Measurements from ENCODE around the gene SLC6A4. TPM values are rescaled to one million over a fixed set of nuclear protein-coding genes. Genes with fewer than 3 reads are reported as not detected.
"Not testable (repeated sequence)": the region's sequence is repeated elsewhere in the genome, so short reads cannot be mapped to it uniquely, and the experiment has no call there.

Gene SLC6A4
- total RNA-seq, 1 experiment from 2014 or later: not detected

- DNase-seq (ENCODE audit: low spot score): no peak
Measured at GRCh38 chr17:30219833-30220232, 15.7 kb downstream of the SLC6A4 start.

- no peak for DNase-seq (ENCODE audit: low spot score)
Measured at GRCh38 chr17:30219315-30219714, 16.2 kb downstream of the SLC6A4 start.

GRCh38 chr17:30218799-30219198 is 16.7 kb downstream of the SLC6A4 start:
- no peak for DNase-seq (ENCODE audit: low spot score)

- DNase-seq (ENCODE audit: low spot score): no peak
Measured at GRCh38 chr17:30217746-30218245, 17.7 kb downstream of the SLC6A4 start.

GRCh38 chr17:30217054-30217453 is 18.4 kb downstream of the SLC6A4 start:
- no peak for DNase-seq (ENCODE audit: low spot score)

GRCh38 chr17:30212750-30213149 is 22.7 kb downstream of the SLC6A4 start:
- DNase-seq (ENCODE audit: low spot score): no peak

- DNase-seq (ENCODE audit: low spot score): no peak
Measured at GRCh38 chr17:30211371-30211770, 24.1 kb downstream of the SLC6A4 start.

GRCh38 chr17:30210901-30211300 is 24.6 kb downstream of the SLC6A4 start:
- no peak for DNase-seq (ENCODE audit: low spot score)

- no peak for DNase-seq (ENCODE audit: low spot score)
Measured at GRCh38 chr17:30210366-30210765, 25.1 kb downstream of the SLC6A4 start.

- no peak for DNase-seq (ENCODE audit: low spot score)
Measured at GRCh38 chr17:30209930-30210329, 25.6 kb downstream of the SLC6A4 start.

GRCh38 chr17:30208214-30208613 is 27.3 kb downstream of the SLC6A4 start:
- no peak for DNase-seq (ENCODE audit: low spot score)

GRCh38 chr17:30207655-30208054 is 27.8 kb downstream of the SLC6A4 start:
- no peak for DNase-seq (ENCODE audit: low spot score)

GRCh38 chr17:30203471-30203981 is 32.0 kb downstream of the SLC6A4 start:
- no peak for DNase-seq (ENCODE audit: low spot score)

GRCh38 chr17:30200656-30201055 is 34.8 kb downstream of the SLC6A4 start:
- DNase-seq (ENCODE audit: low spot score): not testable (repeated sequence)

GRCh38 chr17:30200106-30200505 is 35.4 kb downstream of the SLC6A4 start:
- no peak for DNase-seq (ENCODE audit: low spot score)

- DNase-seq (ENCODE audit: low spot score): no peak
Measured at GRCh38 chr17:30199600-30199999, 35.9 kb downstream of the SLC6A4 start.

GRCh38 chr17:30197416-30197815 is 38.1 kb downstream of the SLC6A4 start:
- no peak for DNase-seq (ENCODE audit: low spot score)

GRCh38 chr17:30196504-30196903 is 39.0 kb downstream of the SLC6A4 start:
- no peak for DNase-seq (ENCODE audit: low spot score)

- DNase-seq (ENCODE audit: low spot score): no peak
Measured at GRCh38 chr17:30191072-30191471, 44.4 kb downstream of the SLC6A4 start.

GRCh38 chr17:30188211-30188939 is 47.1 kb downstream of the SLC6A4 start:
- DNase-seq (ENCODE audit: low spot score): no peak

GRCh38 chr17:30187573-30187972 is 47.9 kb downstream of the SLC6A4 start:
- DNase-seq (ENCODE audit: low spot score): no peak

- DNase-seq (ENCODE audit: low spot score): no peak
Measured at GRCh38 chr17:30186761-30187160, 48.7 kb downstream of the SLC6A4 start.

- no peak for DNase-seq (ENCODE audit: low spot score)
Measured at GRCh38 chr17:30176855-30177254, 58.6 kb downstream of the SLC6A4 start.

- no peak for DNase-seq (ENCODE audit: low spot score)
Measured at GRCh38 chr17:30174556-30174955, 60.9 kb downstream of the SLC6A4 start.
